GM21360 (cell line): ENCODE measurements around the gene SLC25A34.

Source experiments
- ATAC-seq: cut with Tn5 transposase; IDR thresholded peaks from one replicate; pipeline ENCODE4 v1.9.1; 2021; ENCODE audit warnings: mild to moderate bottlenecking, moderate library complexity; ENCODE audit not compliant: unreplicated experiment

SLC25A34 gene

GRCh38 chr1:15712168-15712567, 23.9 kb upstream of the SLC25A34 start:
- ATAC-seq = no peak

- ATAC-seq = no peak
These were observed 21.5 kb upstream of the SLC25A34 start for GRCh38 chr1:15714406-15715136.

- ATAC-seq = no peak
These were observed 18.5 kb upstream of the SLC25A34 start for GRCh38 chr1:15717418-15718125.

DNA sequence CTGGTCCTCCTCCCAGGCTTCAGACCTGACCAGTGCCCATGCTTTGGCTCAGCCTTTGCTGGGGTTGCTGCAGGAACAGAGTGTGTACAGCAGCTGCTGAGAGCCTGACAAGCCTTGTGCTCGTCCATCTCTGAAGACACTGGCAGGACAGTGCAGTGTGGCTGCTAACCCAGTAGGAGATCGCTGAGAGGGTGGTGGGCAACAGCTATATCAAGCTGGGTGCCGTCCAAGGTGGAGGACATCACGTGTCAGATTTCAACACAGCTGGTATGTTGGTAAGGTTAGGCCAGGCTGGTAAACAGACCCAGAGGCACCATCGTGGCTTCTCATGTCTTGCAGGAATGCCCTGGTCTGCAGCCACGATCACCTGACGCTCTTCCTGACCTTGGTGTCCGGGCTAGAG, 17.9 kb upstream of the SLC25A34 start:
- no peak for ATAC-seq

DNA sequence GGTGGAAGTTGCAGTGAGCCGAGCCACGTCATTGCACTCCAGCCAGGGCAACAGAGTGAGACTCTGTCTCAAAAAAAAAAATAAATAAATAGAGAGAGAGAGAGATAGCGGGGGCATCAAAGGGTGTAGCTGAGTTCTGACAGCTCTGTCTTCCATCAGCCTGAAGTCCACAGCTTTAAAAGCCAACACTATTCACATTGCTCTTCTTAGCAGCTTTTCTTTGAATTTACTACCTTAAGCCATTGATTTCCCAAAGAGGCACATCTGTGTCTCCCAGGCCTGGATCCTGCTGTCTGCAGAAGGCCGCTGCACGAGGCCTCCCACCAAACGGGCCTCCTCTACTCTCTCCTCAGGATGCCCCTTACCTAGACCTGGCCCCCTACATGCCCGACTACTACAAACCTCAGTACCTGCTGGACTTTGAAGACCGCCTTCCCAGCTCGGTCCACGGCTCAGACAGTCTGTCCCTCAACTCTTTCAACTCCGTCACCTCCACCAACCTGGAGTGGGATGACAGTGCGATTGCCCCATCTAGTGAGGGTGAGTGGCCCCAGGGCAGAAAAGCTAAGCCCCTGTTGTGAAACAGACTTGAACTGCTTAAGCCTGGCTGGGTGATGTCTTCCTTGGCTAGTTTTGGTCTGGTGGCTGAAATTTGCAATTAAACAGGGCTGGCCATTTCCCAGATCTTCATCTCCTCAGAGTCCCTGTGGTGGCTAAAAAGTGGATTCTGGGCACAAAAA, 16.5 kb upstream of the SLC25A34 start:
- no peak for ATAC-seq

DNA sequence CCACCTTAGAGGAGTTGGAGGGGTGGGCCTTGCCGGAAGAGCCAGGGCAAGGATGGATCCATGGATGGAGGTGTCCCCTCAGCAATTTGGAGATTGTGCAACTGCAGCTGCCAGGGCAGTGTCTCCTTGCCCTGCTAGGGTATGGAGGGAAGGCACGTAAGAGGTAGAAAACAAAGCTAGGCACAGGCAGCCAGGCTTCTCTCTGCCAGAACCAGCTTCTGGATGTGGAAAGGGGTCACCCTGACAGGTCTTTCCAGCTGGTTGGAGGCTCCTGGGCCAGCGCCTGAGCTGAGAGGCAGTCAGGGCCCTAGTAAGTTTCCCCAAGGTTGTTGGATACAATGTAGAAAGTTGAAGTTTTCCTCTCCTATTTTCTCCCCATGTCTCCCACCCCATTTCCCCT, 15.2 kb upstream of the SLC25A34 start:
- ATAC-seq = no peak

GRCh38 chr1:15722411-15722810, 13.6 kb upstream of the SLC25A34 start:
- no peak for ATAC-seq

DNA sequence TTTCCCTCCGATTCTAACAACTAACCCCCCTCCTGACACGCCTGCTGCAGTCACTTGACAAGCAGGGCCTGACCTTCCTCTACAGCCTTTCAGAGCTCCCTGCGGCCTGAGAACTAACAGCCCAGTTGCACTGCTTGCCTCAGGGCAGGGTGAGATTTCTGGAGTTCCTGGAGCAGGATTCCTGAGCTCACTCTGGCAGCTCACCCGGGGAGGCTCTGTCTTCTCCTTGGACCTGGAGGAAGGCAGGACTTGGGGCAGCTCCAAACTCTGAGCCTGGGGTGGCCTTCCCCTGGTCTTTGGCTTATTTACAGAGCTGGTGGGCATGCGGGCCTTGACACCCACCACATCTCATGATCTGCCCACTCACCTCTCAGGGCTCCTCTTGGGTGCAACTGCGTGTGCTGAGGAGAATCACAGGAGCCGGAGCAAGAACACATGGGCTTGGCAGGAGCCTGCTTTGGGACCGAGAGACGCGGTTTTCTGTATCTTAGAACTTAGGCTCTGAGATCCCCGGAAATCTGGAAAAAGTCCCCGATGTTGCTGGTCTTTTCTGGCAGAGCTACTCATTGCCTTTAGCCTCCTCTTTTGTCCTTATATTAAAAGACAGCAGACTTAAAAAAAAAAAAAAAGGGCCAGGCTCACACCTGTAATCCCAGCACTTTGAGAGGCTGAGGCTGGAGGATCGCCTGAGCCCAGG, 13.1 kb upstream of the SLC25A34 start:
- ATAC-seq = no peak

DNA sequence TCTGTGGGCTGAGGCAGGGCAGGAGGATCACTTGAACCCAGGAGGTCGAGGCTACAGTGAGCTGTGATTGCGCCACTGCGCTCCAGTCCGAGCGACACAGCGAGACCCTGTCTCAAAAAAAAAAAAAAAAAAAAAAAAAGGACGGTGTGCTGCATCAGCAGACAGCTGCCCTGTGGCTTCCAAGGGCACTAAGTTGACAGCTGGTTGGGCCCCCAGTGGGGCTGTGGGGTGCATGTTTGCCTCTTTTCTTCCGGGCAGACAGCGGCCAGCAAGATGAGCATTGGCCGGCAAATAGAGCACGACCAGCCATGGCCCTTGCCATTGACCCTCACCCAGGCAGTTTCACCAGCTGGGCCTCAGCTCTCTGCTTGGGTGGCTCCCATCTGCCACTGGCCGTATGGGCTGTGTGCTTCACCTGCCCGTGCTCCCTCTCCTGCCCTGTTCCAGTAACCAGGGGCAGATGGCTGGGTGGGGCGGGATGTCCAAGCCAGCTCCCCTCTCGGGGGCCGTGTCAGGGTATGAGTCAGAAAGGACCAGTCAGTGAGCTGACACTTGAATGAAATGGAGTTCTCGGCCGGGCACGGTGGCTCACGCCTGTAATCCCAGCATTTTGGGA, 12.3 kb upstream of the SLC25A34 start:
- no peak for ATAC-seq

DNA sequence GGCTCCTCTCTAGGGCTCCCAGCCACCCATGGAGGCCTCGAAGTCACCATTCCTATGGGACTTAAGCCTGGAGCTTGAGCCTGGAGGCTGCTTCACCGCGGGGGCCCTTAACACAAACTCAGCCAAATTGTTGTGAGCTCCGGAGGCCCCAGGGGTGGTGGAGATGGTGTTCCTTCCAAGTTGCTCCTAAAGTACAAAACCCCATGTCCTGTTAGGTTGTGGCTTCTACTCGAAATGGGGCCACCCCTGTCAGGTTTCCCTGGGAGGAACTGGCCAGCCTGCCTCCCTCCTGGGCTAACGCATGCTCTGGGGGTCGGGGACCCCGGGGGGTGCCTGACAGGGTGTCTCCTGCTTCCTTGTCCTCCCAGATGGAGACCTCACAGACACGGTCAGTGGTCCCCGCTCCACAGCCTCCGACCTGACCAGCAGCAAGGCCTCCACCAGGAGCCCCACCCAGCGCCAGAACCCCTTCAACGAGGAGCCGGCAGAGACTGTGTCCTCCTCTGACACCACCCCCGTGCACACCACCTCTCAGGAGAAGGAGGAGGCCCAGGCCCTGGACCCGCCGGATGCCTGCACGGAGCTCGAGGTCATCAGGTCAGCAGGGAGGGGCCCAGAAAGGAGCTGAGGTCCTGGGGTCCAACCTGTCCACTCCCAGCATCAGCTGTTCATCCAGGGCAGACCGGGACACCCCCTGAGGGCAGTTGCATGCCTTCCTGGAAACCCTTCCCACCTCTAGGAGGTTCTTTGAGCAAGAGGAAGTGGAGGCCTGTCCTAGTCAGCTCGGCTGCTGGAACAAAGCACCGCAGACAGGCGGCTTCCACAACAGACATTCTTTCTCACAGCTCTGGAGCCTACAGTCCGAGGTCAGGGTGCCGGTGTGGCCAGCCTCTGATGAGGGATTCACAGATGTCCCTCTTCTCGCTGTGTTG, 10.8 kb upstream of the SLC25A34 start:
- ATAC-seq = no peak

DNA sequence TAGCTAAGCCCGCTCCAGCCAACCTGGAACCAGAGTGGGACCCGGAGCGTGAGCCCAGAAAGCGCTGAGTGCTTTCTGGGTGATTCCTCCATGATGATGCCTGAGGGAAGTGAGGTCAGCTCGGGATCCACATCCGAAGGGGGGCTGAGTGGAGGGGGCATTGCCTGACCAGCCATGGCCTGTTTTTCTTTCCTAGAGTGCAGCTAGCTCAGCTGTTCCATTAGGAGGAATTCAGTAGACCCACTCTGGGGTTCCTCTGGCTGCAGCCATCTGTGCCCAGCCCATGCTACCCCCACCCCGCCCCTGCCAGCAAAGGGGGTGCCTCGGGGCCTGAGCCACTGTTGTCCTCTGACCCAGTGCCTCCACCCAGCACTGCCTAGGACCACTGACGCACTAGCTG, 9.6 kb upstream of the SLC25A34 start:
- no peak for ATAC-seq

DNA sequence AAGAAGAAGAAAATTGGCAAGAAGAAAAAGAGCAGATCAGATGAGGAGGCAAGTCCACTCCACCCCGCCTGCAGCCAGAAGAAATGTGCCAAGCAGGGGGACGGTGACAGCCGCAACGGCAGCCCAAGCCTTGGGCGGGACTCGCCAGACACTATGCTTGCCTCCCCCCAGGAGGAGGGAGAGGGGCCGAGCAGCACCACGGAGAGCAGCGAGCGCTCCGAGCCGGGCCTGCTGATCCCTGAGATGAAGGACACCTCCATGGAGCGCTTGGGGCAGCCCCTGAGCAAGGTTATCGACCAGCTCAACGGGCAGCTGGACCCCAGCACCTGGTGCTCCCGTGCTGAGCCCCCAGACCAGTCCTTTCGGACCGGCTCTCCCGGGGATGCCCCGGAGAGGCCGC, 9.0 kb upstream of the SLC25A34 start:
- ATAC-seq = no peak

DNA sequence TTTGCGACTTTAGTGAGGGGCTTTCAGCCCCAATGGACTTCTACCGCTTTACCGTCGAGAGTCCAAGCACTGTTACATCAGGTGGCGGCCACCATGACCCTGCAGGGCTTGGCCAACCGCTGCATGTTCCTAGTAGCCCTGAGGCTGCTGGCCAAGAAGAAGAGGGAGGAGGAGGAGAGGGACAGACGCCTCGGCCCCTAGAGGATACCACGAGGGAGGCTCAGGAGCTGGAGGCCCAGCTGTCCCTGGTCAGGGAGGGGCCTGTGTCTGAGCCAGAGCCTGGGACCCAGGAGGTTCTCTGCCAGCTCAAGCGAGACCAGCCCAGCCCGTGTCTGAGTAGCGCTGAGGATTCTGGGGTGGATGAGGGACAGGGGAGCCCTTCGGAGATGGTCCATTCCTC, 8.6 kb upstream of the SLC25A34 start:
- no peak for ATAC-seq

DNA sequence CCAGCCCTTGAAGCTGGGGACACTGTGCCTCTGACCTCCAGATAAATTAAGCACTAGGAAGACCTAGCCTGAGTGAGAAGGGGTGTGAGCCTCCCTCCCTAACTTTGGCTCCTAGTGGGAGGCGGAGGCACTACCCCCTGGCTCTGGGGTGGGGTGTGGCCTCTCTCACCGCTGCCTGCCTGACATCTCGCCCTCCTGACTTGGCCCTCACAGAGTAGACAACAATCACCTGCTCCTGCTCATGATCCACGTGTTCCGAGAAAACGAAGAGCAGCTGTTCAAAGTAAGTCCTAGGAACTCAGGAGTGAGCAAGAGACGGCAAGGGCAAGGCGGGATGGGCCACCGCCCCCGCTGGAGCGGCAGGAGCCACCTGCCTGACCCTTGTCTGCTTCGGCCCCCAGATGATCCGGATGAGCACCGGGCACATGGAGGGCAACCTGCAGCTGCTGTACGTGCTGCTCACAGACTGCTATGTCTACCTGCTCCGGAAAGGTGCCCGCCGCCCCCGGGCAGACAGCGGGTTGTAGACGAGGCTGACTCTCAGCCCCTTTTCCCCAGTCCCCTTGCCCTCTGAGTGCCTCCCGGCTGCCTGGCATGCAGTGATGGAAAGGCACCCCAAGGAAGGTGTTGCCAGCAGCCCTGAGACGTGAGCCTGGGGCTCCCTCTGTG, 8.1 kb upstream of the SLC25A34 start:
- no peak for ATAC-seq

- no peak for ATAC-seq
These were observed 7.0 kb upstream of the SLC25A34 start for GRCh38 chr1:15728937-15729657.

DNA sequence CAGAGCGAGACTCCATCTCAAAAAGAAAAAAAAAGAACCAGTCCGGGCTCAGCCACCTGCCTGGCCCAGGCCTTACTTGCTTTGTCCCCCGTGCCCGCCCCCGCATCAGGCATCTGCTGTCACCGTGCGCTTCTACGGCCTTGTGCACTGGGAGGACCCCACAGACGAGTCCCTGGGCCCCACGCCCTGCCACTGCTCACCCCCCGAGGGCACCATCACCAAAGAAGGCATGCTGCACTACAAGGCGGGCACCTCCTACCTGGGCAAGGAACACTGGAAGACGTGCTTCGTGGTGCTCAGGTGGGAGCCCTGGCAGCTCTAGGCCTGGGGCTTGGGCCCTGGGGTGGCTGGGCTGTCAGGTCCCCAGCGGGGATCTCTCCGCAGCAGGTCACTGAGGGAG, 5.6 kb upstream of the SLC25A34 start:
- ATAC-seq = no peak

DNA sequence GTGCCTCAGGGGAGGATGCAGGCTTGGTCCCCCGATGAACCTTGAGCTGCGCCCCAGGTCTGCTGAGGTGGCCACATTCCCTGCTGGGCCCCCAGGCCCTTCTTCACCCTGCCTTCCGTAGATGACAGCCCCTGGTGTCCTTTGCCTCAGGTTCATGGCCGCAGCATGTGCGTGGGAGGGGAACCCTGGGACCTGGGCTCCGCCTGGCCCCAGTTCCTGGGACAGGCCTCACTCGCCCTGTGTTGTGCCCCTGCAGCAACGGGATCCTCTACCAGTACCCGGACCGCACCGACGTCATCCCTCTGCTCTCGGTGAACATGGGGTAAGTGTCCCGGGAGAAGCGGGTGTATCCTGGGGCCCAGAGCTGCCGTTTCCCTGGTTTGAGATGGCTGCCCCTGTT, 5.1 kb upstream of the SLC25A34 start:
- no peak for ATAC-seq
